Heart left ventricle (tissue), 16 donors: Measurements from ENCODE around the gene AGXT. TPM values are rescaled to one million over a fixed set of nuclear protein-coding genes. Genes with fewer than 3 reads are reported as not detected.
A peak's percentile ranks its signal among the peaks of the same experiment; 100 is the strongest.

Experiments used
- ATAC-seq, 4 donors: fragments of 200-7000 bp; cut with Tn5 transposase; one replicate each; pipeline ENCODE4 v1.9.1; 2020 to 2022; ENCODE audit warnings: moderate library complexity in 4 of 4, mild to moderate bottlenecking in 3 of 4, moderate number of reproducible peaks in 1 of 4
- DNase-seq, 5 donors: peaks; one replicate each; pipeline ENCODE4 v3.0.0-alpha.2; 2020
- H3K27ac ChIP-seq, 12 donors: fragments of 200-600 bp; sonication (generic) in 4 of 12; one replicate each; pipeline versions ENCODE4 v1.5.0 to v1.8.0; 2016 to 2022; ENCODE audit warnings: mild to moderate bottlenecking in 2 of 12
- H3K27me3 ChIP-seq, 9 donors: fragments of 200-600 bp; sonication (generic) in 2 of 9; one replicate each; pipeline versions ENCODE4 v1.5.1 to v1.8.0; 2016 to 2022; ENCODE audit warnings: mild to moderate bottlenecking in 3 of 9
- H3K36me3 ChIP-seq, 9 donors: fragments of 200-600 bp; sonication (generic) in 2 of 9; one replicate each; pipeline versions ENCODE4 v1.5.0 to v1.8.0; 2018 to 2022; ENCODE audit warnings: mild to moderate bottlenecking in 2 of 9
- H3K4me1 ChIP-seq, 12 donors: fragments of 200-600 bp; sonication (generic) in 4 of 12; one replicate each; pipeline versions ENCODE4 v1.5.0 to v1.8.0; 2016 to 2022; ENCODE audit warnings: mild to moderate bottlenecking in 3 of 12
- H3K4me3 ChIP-seq, 12 donors: fragments of 200-600 bp; sonication (generic) in 4 of 12; one replicate each; pipeline versions ENCODE4 v1.5.0 to v1.8.0; 2017 to 2022; ENCODE audit warnings: mild to moderate bottlenecking in 9 of 12, moderate library complexity in 4 of 12
- H3K9me3 ChIP-seq, 12 donors: fragments of 200-600 bp; sonication (generic) in 4 of 12; one replicate each; pipeline versions ENCODE4 v1.5.0 to v1.8.0; 2016 to 2022; ENCODE audit warnings: mild to moderate bottlenecking in 1 of 12
- POLR2A ChIP-seq, 2 donors: fragments of 450-650 bp; IDR thresholded peaks; one replicate each; pipeline ENCODE4 v1.6.1; 2017; ENCODE audit warnings: antibody characterized with exemption in 2 of 2, mild to moderate bottlenecking in 2 of 2, moderate library complexity in 2 of 2
- WGBS, 4 donors: extraction: QIAGEN DNeasy Blood & Tissue Kit in 2 of 4; methylation state at CpG; one replicate each; pipeline versions ENCODE4 v1.1.5 to v1.1.7; 2013 to 2018; 5-methylcytosine and 5-hydroxymethylcytosine counted together
- intact Hi-C, 10 donors: fragments of 100-400 bp; cut with DNase I; formaldehyde crosslinking; loops; one replicate each; pipeline versions ENCODE4 v1.11.1 to v1.14.2; 2022
- polyA plus RNA-seq, 2 donors: library from polyadenylated mRNA; stranded (reverse); fragments of 200-250 nt; gene quantifications; one replicate each; pipeline ENCODE4 v1.2.3, GENCODE V29; 2013
- total RNA-seq, 9 donors: library from RNA; depleted of rRNA in 2 of 9; stranded (reverse); fragments of >200 nt in 2 of 9; fragmentation: NEBNext Ultra II Directional in 3 of 9; extraction: Animal tissue kit (Norgen Biotek cat#: 25700) in 3 of 9; gene quantifications; one replicate each; pipeline versions ENCODE4 v1.1.0 to v1.2.4, GENCODE V29; 2016 to 2023
- TF ChIP-seq, protein P1 (sequence below), 12 donors: fragments of 200-600 bp; sonication (generic) in 4 of 12; IDR thresholded peaks; one replicate each; pipeline versions ENCODE4 v1.5.0 to v1.8.0; 2018 to 2022; ENCODE audit warnings: antibody characterized with exemption in 12 of 12, mild to moderate bottlenecking in 5 of 12
- donor health status: ischemic (EF 13 %, LVEDD 7.1; RV severe dilation, severe dysfunction).
- donor health status: healthy with polysubstance abuse.
- donor health status: DM: no; HTN: yes; CAD: no.
- donor health status: DM: no; HTN: no; CAD: no.
- donor health status: ischemic (EF 25% LVEDD 6.9; RV normal size, moderate dysfunction).
- donor health status: ischemic (EF 25% LVEDD 5.7; RV mildly dilated, moderate dysfunction).
- donor health status: healthy.
- donor health status: DM: yes; HTN: yes; CAD: no.
- donor health status: ischemic (EF 35%, LVEDD 5.7; RV mildly dilated, moderate dysfunction).
- donor health status: nonischemic (EF 11% LVEDD 7.7; RV severe dilation, severe dysfunction).
- donor health status: DM: yes; HTN: yes; CAD: no.
- donor health status: PGD.
- donor health status: ischemic (EF 29% LVEDD 5.4; RV normal size, mild dysfunction).
- donor health status: nonischemic (EF 23%, LVEDD 6.1; RV moderate dilation, normal function).

The AGXT gene
- total and polyA plus RNA-seq, 11 donors, result 0.06 TPM; not detected in 10

- H3K9me3 ChIP-seq, result no peaks in the 10 kb centered on the region
- H3K27me3 ChIP-seq, result peaks cover 0 to 30% (median 14%) of the 10 kb centered on the region in 9 donors
- H3K36me3 ChIP-seq, result no peaks in the 10 kb centered on the region
- no peak for ATAC-seq
- WGBS, 4 donors, result 24 to 34% (median 31%) methylated on average over 26 to 34 of the region's 34 CpGs
- peak in 3 of 5 donors; percentile 24 to 54 (median 27) for DNase-seq
- TF ChIP-seq POLR2A (IDR thresholded peaks at IDR 0.05), result no peak
- TF ChIP-seq, protein P1, sequence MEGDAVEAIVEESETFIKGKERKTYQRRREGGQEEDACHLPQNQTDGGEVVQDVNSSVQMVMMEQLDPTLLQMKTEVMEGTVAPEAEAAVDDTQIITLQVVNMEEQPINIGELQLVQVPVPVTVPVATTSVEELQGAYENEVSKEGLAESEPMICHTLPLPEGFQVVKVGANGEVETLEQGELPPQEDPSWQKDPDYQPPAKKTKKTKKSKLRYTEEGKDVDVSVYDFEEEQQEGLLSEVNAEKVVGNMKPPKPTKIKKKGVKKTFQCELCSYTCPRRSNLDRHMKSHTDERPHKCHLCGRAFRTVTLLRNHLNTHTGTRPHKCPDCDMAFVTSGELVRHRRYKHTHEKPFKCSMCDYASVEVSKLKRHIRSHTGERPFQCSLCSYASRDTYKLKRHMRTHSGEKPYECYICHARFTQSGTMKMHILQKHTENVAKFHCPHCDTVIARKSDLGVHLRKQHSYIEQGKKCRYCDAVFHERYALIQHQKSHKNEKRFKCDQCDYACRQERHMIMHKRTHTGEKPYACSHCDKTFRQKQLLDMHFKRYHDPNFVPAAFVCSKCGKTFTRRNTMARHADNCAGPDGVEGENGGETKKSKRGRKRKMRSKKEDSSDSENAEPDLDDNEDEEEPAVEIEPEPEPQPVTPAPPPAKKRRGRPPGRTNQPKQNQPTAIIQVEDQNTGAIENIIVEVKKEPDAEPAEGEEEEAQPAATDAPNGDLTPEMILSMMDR (IDR thresholded peaks at IDR 0.05), result no peak
- peak overlapping the region in 1 of 12 donors; percentile 7 for H3K4me3 ChIP-seq
- H3K4me1 ChIP-seq, result peaks cover 3 to 45% (median 25%) of the 10 kb centered on the region in 12 donors
- peak overlapping the region in 1 of 12 donors; percentile 37 for H3K27ac ChIP-seq
- intact Hi-C loops, result loop anchor here in 6 of 10 donors (2.0 to 10.0 kb wide), 3 partner anchors 72 to 79 kb away; partner anchors contain the start of gene SNED1 (in 2 of the 6)
These were observed 47.1 kb downstream of the AGXT start for GRCh38 chr2:240915526-240916341.

- intact Hi-C loops, result loop anchor here in 5 of 10 donors (5.0 to 10.0 kb wide), 2 partner anchors 71 to 78 kb away; partner anchors contain the start of gene SNED1 (in 2 of the 5)
- 10 to 36% (median 13%) methylated on average over 4 to 24 of the region's 24 CpGs; no CpG with 5 or more reads in 1 of the 4 donors for WGBS, 4 donors
- Histone ChIP-seq H3K9me3 (no peaks in the 10 kb centered on the region), H3K27me3 (peaks cover 0 to 30% (median 14%) of the 10 kb centered on the region in 9 donors), H3K4me1 (peaks cover 3 to 50% (median 25%) of the 10 kb centered on the region in 12 donors), H3K27ac (no peak overlapping the region), H3K36me3 (no peaks in the 10 kb centered on the region), H3K4me3 (peak overlapping the region in 2 of 12 donors; percentile 7 to 18)
- DNase-seq (peak in 4 of 5 donors; percentile 58 to 87 (median 76)), ATAC-seq (peak in 3 of 4 donors; percentile 23 to 73 (median 68))
- TF ChIP-seq, protein P1 (IDR thresholded peaks at IDR 0.05), result no peak
- no peak for TF ChIP-seq POLR2A (IDR thresholded peaks at IDR 0.05)
These were observed 48.0 kb downstream of the AGXT start for GRCh38 chr2:240916571-240917008.

DNA sequence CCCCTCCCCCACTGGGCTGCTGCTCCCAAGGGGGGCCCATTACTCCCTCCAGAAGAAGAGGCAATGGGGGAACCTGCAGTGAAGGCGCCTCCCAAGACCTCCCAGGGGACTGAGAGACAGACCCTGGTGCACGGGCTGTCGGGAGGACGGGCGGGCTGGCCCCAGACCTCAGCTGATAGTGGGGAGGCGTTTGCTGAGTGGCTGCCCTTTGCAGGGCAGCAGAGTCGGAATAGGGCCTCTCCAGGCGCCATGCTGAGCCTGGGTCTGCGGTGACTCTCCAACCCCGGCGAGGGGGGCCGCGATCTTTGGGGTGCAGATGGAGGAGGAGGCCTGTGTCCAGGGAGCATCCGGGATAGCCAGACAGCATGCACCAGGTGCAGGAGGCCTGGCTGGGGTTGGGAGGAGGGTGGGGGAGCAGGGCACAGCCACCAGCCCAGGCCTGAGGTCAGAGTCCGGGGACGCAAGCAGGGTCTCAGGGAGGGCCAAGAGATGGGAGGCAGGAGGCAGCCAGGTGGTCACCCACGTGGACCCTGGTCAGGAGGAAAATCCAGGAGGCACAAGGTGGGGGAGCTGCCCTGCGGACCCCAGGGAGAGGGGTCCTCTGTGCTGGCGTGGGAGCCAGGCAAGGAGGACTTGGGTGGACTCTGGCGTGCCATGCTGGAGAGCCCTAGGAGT lies 48.5 kb downstream of the AGXT start:
- no peak overlapping the region for H3K27ac ChIP-seq
- peaks cover 0 to 30% (median 14%) of the 10 kb centered on the region in 9 donors for H3K27me3 ChIP-seq
- no peak overlapping the region for H3K4me3 ChIP-seq
- 79 to 89% (median 83%) methylated on average over 14 to 20 of the region's 20 CpGs for WGBS, 4 donors
- H3K36me3 ChIP-seq, result no peaks in the 10 kb centered on the region
- no peaks in the 10 kb centered on the region for H3K9me3 ChIP-seq
- ATAC-seq, result no peak
- peaks cover 3 to 52% (median 25%) of the 10 kb centered on the region in 12 donors for H3K4me1 ChIP-seq
- TF ChIP-seq POLR2A (IDR thresholded peaks at IDR 0.05), result no peak
- TF ChIP-seq, protein P1 (IDR thresholded peaks at IDR 0.05), result no peak
- intact Hi-C loops, result loop anchor here in 5 of 10 donors (5.0 to 10.0 kb wide), 2 partner anchors 70 to 78 kb away; partner anchors contain the start of gene SNED1 (in 2 of the 5)
- peak in 3 of 5 donors; percentile 25 to 55 (median 32) for DNase-seq
